B cell (primary cell): Measurements from ENCODE around the gene CIITA. TPM values are rescaled to one million over a fixed set of nuclear protein-coding genes. Genes with fewer than 3 reads are reported as not detected.

Experiments used
- ATAC-seq: fragments of 200-7000 bp; cut with Tn5 transposase; one replicate; pipeline ENCODE4 v1.10.0; 2021; ENCODE audit warnings: low read depth, mild to moderate bottlenecking, moderate number of reproducible peaks, moderate library complexity
- CTCF ChIA-PET: fragments of 350-600 bp; sonication (Branson Sonifier 250); formaldehyde crosslinking; loops from one replicate; lab custom pipeline; 2021; ENCODE audit warnings: antibody characterized with exemption, inconsistent platforms; lab: Charles Lee
- POLR2A ChIA-PET: fragments of 350-600 bp; sonication (Branson Sonifier 250); formaldehyde crosslinking; loops from one replicate; lab custom pipeline; 2021; ENCODE audit warnings: antibody characterized with exemption; lab: Charles Lee
- DNase-seq: peaks from one replicate; pipeline ENCODE4 v3.0.0; 2013
- H2AFZ ChIP-seq: 2 replicates; pipeline ENCODE4 v1.6.1; 2012; ENCODE audit warnings: mild to moderate bottlenecking, low read depth, low read length; ENCODE audit not compliant: insufficient read depth, poor library complexity, severe bottlenecking
- H3K27ac ChIP-seq, 2 donors: 1 replicate in 1 of 2; 2 replicates in 1 of 2; pipeline ENCODE4 v1.5.1; 2012 to 2013; ENCODE audit warnings: low read length in 2 of 2, mild to moderate bottlenecking in 2 of 2, moderate library complexity in 1 of 2
- H3K27me3 ChIP-seq, 4 experiments: fragments of 200-600 bp in 1 of 4; sonication (generic) in 1 of 4; replicated peaks in 1 of 4; 1 replicate in 2 of 4; 2 replicates in 2 of 4; pipeline versions ENCODE4 v1.6.1 to v1.7.0; 2013 to 2016; ENCODE audit warnings: low read length in 3 of 4, mild to moderate bottlenecking in 2 of 4, mixed read lengths in 1 of 4, moderate library complexity in 1 of 4; ENCODE audit not compliant: insufficient read depth in 4 of 4, control insufficient read depth in 3 of 4; ENCODE audit errors: control extremely low read depth in 1 of 4
- H3K36me3 ChIP-seq, 2 experiments: replicated peaks in 1 of 2; 1 replicate in 1 of 2; 2 replicates in 1 of 2; pipeline versions ENCODE4 v1.6.1 to v1.7.1; 2013; ENCODE audit warnings: low read length in 1 of 2; ENCODE audit not compliant: insufficient read depth in 2 of 2, control insufficient read depth in 1 of 2; ENCODE audit errors: control extremely low read depth in 1 of 2, extremely low read depth in 1 of 2
- H3K4me1 ChIP-seq, 2 donors: fragments of 200-600 bp in 1 of 2; sonication (generic) in 1 of 2; 1 replicate in 1 of 2; 2 replicates in 1 of 2; pipeline versions ENCODE4 v1.5.1 to v1.6.1; 2013 to 2017; ENCODE audit warnings: low read length in 2 of 2; ENCODE audit not compliant: control insufficient read depth in 2 of 2, insufficient read depth in 2 of 2
- H3K4me2 ChIP-seq: replicated peaks from 2 replicates; pipeline ENCODE3; 2012; ENCODE audit warnings: mild to moderate bottlenecking, low read depth, low read length; ENCODE audit not compliant: poor library complexity, severe bottlenecking
- H3K4me3 ChIP-seq, 5 experiments: fragments of 200-600 bp in 1 of 5; sonication (generic) in 1 of 5; 1 replicate in 3 of 5; 2 replicates in 2 of 5; pipeline versions ENCODE4 v1.5.1 to v1.7.0; 2011 to 2016; ENCODE audit warnings: low read length in 4 of 5, mild to moderate bottlenecking in 4 of 5, low read depth in 2 of 5, control low read depth in 1 of 5, moderate library complexity in 1 of 5; ENCODE audit not compliant: insufficient read depth in 1 of 5; ENCODE audit errors: control extremely low read depth in 1 of 5, extremely low read depth in 1 of 5
- H3K79me2 ChIP-seq: fragments of 200-600 bp; sonication (generic); one replicate; pipeline ENCODE4 v1.6.0; 2016; ENCODE audit warnings: low read length; ENCODE audit not compliant: control insufficient read depth, insufficient read depth
- H3K9ac ChIP-seq: fragments of 200-600 bp; sonication (generic); 2 replicates; pipeline ENCODE4 v1.6.1; 2017; ENCODE audit warnings: mild to moderate bottlenecking, low read length, moderate library complexity
- H3K9me3 ChIP-seq, 3 donors: one replicate each; pipeline versions ENCODE4 v1.6.1 to v1.7.1; 2013; ENCODE audit warnings: low read length in 2 of 3; ENCODE audit not compliant: control insufficient read depth in 2 of 3, insufficient read depth in 1 of 3; ENCODE audit errors: control extremely low read depth in 1 of 3
- H4K20me1 ChIP-seq: 2 replicates; pipeline ENCODE4 v1.6.0; 2012; ENCODE audit warnings: mild to moderate bottlenecking, low read length; ENCODE audit not compliant: insufficient read depth, control insufficient read depth, poor library complexity, severe bottlenecking
- H3K27ac Mint-ChIP-seq: one replicate; pipeline ENCODE4 v1.8.0; 2021; ENCODE audit warnings: mixed read lengths
- H3K27me3 Mint-ChIP-seq: one replicate; pipeline ENCODE4 v1.8.0; 2021; ENCODE audit warnings: mixed read lengths
- H3K4me1 Mint-ChIP-seq: one replicate; pipeline ENCODE4 v1.8.0; 2021; ENCODE audit warnings: mixed read lengths
- H3K4me3 Mint-ChIP-seq: one replicate; pipeline ENCODE4 v1.8.0; 2021; ENCODE audit warnings: mixed read lengths
- H3K9me3 Mint-ChIP-seq: one replicate; pipeline ENCODE4 v1.8.0; 2022; ENCODE audit warnings: mixed read lengths; ENCODE audit not compliant: insufficient read depth
- EZH2 ChIP-seq: IDR thresholded peaks from 2 replicates; pipeline ENCODE4 v1.6.1; 2012; ENCODE audit warnings: borderline replicate concordance, low read depth, mild to moderate bottlenecking, moderate library complexity, low read length; ENCODE audit not compliant: insufficient read depth, poor library complexity, severe bottlenecking
- WGBS: methylation state at CpG from one replicate; pipeline ENCODE4 v1.1.5; 2013; ENCODE audit warnings: missing lambda C conversion rate; ENCODE audit not compliant: insufficient coverage; 5-methylcytosine and 5-hydroxymethylcytosine counted together
- intact Hi-C: fragments of 100-400 bp; cut with micrococcal nuclease; formaldehyde crosslinking; loops from one replicate; pipeline ENCODE4 v1.10.0; 2022
- polyA plus RNA-seq: library from polyadenylated mRNA; depleted of rRNA; stranded (reverse); fragments of >200 nt; gene quantifications from 2 replicates; pipeline ENCODE4 v1.2.3, GENCODE V29; 2012
- total RNA-seq, 2 donors: library from RNA; stranded (reverse); fragments of 120-200 nt in 1 of 2; gene quantifications; 1 replicate in 1 of 2; 2 replicates in 1 of 2; pipeline versions ENCODE4 v1.2.3 to v1.2.4, GENCODE V29; 2013 to 2022
- TF ChIP-seq, protein P1 (sequence below): fragments of 200-600 bp; IDR thresholded peaks from one replicate; pipeline ENCODE4 v1.8.0; 2022; ENCODE audit warnings: antibody characterized with exemption, mild to moderate bottlenecking

CIITA gene
- total and polyA plus RNA-seq, 2 donors (not counting 1 experiment from before 2014, with no cell fraction given): 632 to 719 TPM

DNA sequence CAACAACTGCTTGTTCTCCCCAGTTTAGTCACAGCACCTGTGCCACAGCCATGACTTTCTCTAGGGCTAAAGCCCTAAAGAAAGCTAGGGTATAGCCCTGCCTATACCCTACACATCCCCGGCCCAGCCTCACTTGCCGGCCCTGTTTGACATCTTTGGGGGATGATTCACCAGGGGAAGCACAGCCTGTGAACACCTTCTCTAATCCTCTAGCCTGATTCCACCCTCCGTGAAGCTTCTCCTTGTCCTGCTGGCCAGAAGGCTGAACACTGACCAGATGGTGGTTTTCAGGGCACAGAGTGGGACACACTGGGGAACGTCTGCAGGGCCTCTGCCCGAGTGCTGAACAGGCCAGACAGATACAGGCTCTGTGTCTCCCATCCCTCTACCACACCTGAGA is 73.4 kb downstream of the CIITA start:
- intact Hi-C loops: no loop called here
- CTCF ChIA-PET: interaction anchor here (1.0 to 7.6 kb wide), 12 partner anchors 8 to 582 kb away, joined by 3 to 142 read pairs (median 6); partner anchors contain the start of gene DEXI
- H2AFZ ChIP-seq: no peak overlapping the region
- H3K79me2 ChIP-seq: peaks cover 94% of the 10 kb centered on the region
- 100% methylated on average over 1 of the region's 5 CpGs for WGBS
- no peak overlapping the region for H3K9ac ChIP-seq
- H3K9me3 Mint-ChIP-seq: no peaks in the 10 kb centered on the region
- TF ChIP-seq EZH2: no peak
- TF ChIP-seq, protein P1, sequence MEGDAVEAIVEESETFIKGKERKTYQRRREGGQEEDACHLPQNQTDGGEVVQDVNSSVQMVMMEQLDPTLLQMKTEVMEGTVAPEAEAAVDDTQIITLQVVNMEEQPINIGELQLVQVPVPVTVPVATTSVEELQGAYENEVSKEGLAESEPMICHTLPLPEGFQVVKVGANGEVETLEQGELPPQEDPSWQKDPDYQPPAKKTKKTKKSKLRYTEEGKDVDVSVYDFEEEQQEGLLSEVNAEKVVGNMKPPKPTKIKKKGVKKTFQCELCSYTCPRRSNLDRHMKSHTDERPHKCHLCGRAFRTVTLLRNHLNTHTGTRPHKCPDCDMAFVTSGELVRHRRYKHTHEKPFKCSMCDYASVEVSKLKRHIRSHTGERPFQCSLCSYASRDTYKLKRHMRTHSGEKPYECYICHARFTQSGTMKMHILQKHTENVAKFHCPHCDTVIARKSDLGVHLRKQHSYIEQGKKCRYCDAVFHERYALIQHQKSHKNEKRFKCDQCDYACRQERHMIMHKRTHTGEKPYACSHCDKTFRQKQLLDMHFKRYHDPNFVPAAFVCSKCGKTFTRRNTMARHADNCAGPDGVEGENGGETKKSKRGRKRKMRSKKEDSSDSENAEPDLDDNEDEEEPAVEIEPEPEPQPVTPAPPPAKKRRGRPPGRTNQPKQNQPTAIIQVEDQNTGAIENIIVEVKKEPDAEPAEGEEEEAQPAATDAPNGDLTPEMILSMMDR: no peak
- H3K4me3 Mint-ChIP-seq: no peak overlapping the region
- ATAC-seq (no peak), DNase-seq (no peak)
- peak overlapping the region in 1 of 2 donors; percentile 78 for H3K27ac ChIP-seq
- H3K4me1 Mint-ChIP-seq: peaks cover 78% of the 10 kb centered on the region
- no peaks in the 10 kb centered on the region for H3K27me3 Mint-ChIP-seq
- peaks cover 52 to 62% of the 10 kb centered on the region in 2 donors for H3K4me1 ChIP-seq
- H3K36me3 ChIP-seq: peaks cover 0 to 5% of the 10 kb centered on the region in 2 experiments
- POLR2A ChIA-PET: interaction anchor here (0.8 to 1.2 kb wide), 2 partner anchors 59 to 302 kb away, joined by 3 read pairs; no protein-coding TSS in a partner anchor
- H4K20me1 ChIP-seq: peaks cover 53% of the 10 kb centered on the region
- H3K27ac Mint-ChIP-seq: peak overlapping the region; percentile 51
- no peak overlapping the region for H3K4me3 ChIP-seq
- no peaks in the 10 kb centered on the region for H3K9me3 ChIP-seq
- H3K27me3 ChIP-seq: no peaks in the 10 kb centered on the region
- H3K4me2 ChIP-seq: peak overlapping the region; percentile 76

DNA sequence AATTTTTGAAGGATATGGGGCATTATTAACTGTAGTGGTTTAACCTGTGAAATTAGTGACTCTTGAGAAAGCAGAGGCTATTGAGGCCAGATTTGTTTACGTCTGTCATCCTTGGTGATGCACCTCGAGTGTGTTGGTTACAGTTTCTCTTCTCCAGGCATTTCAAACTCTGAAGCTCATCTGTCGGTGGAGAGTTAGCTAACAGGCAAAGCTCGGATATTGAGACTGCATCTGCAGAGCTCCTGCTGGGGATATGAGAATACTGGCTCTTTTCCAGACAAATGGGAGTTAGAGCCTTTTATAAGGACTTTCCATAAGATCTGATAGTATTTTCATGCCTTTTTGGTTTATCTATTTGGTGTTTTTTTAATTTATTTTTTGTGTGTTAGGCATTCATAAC is 74.0 kb downstream of the CIITA start:
- Histone ChIP-seq H3K9me3 (no peaks in the 10 kb centered on the region), H3K79me2 (peaks cover 94% of the 10 kb centered on the region), H3K36me3 (peaks cover 0 to 5% of the 10 kb centered on the region in 2 experiments), H3K27ac (no peak overlapping the region), H2AFZ (no peak overlapping the region), H3K4me3 (no peak overlapping the region), H3K4me2 (no peak overlapping the region), H4K20me1 (peaks cover 51% of the 10 kb centered on the region), H3K9ac (no peak overlapping the region), H3K4me1 (peaks cover 46 to 55% of the 10 kb centered on the region in 2 donors), H3K27me3 (no peaks in the 10 kb centered on the region)
- Mint-ChIP-seq H3K4me3 (no peak overlapping the region), H3K9me3 (no peaks in the 10 kb centered on the region), H3K27me3 (no peaks in the 10 kb centered on the region), H3K27ac (peak overlapping the region; percentile 11), H3K4me1 (peaks cover 76% of the 10 kb centered on the region)
- ChIA-PET POLR2A (interaction anchor here (0.8 kb wide), 1 partner anchor 301 kb away, joined by 3 read pairs; no protein-coding TSS in a partner anchor), CTCF (interaction anchor here (1.0 to 7.6 kb wide), 8 partner anchors 9 to 456 kb away, joined by 3 to 142 read pairs (median 5); partner anchors contain the start of genes DEXI and SOCS1)
- TF ChIP-seq, protein P1: no peak
- no peak for TF ChIP-seq EZH2
- intact Hi-C loops: no loop called here
- DNase-seq (no peak), ATAC-seq (no peak)
- WGBS: 86% methylated on average over 2 of the region's 4 CpGs
